ENCODE data around the gene FRA10AC1. TPM values are rescaled to one million over a fixed set of nuclear protein-coding genes. Genes with fewer than 3 reads are reported as not detected.

The FRA10AC1 gene
- total and polyA plus RNA-seq, 10 of the 15 experiments (the other 5 are each of a cell fraction or from before 2014, with no cell fraction given) = 5.3 to 18.1 (median 9.9) TPM

GRCh38 chr10:93722550-93722949, 20.2 kb upstream of the FRA10AC1 start (continued):
- TF ChIP-seq SP1 (IDR thresholded peaks at IDR 0.05; ENCODE audit: low read depth, low read length) = no peak
- no peak for TF ChIP-seq RB1 (IDR thresholded peaks at IDR 0.05; ENCODE audit: borderline replicate concordance)
- no peak for TF ChIP-seq LARP7 (IDR thresholded peaks at IDR 0.05)

DNA sequence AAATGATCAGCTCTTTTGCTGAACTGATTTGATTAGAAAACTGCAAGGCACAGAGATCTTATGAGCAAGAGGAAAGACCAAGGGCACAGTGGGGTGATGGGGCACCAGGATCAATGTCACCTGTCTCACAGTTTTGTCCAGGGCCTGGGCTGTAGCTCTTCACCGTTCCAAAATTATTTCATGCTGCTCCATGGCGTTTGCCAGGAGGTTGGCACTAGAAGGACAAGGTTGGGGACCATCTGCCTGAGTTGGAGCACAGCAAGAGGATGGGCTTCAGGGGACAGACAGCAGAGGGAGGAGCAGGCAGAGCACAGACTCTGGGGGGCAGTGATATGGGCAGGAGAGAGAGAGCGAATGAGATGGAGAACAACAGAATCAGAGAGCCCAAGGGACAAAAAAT, 17.5 kb upstream of the FRA10AC1 start:
- 81% methylated on average over 3 of the region's 3 CpGs for WGBS (ENCODE audit: insufficient coverage, insufficient replicate concordance, low lambda C conversion rate, missing lambda C conversion rate)
- H3K79me2 ChIP-seq (ENCODE audit: control insufficient read depth, insufficient read depth, low read length) = no peaks in the 10 kb centered on the region
- in situ Hi-C loops (cut with MboI) = no loop called here
- H3K27me3 ChIP-seq (replicated peaks in 1 of 2; ENCODE audit: control insufficient read depth in 2 of 2, insufficient read depth in 2 of 2, low read length in 1 of 2) = no peaks in the 10 kb centered on the region
- no peaks in the 10 kb centered on the region for H3K9me3 ChIP-seq (replicated peaks; ENCODE audit: control insufficient read depth, insufficient read depth, low read length)
- H3K4me3 ChIP-seq = no peak overlapping the region
- ATAC-seq = no peak
- no peak overlapping the region for H3K27ac ChIP-seq (ENCODE audit: control insufficient read depth, insufficient read depth)
- no peak overlapping the region for H2AFZ ChIP-seq (ENCODE audit: control insufficient read depth, low read depth, low read length)
- SMC1A ChIA-PET (ENCODE audit: uncharacterized antibody, unreplicated experiment) = interaction anchor here (1.1 to 5.1 kb wide), 5 partner anchors 13 to 27 kb away, joined by 3 to 24 read pairs (median 4); partner anchors contain the start of gene FRA10AC1
- FAIRE-seq = no peak
- BruUV-seq (replicated peaks) = no TSS peak
- intact Hi-C loops (cut with micrococcal nuclease; ENCODE audit: unreplicated experiment) = no loop called here
- no peak for DNase-seq (ENCODE audit: low read depth, low spot score)
- RAD21 ChIA-PET (ENCODE audit: unreplicated experiment) = interaction anchor here (1.3 to 2.6 kb wide), 2 partner anchors 17 to 23 kb away, joined by 6 to 15 read pairs; partner anchors contain the start of gene FRA10AC1
- H3K4me1 ChIP-seq (ENCODE audit: control insufficient read depth, insufficient read depth, low read length) = peaks cover 29% of the 10 kb centered on the region
- no peak overlapping the region for H3K4me2 ChIP-seq (ENCODE audit: control insufficient read depth, insufficient read depth)
- no peak overlapping the region for H3K9ac ChIP-seq (ENCODE audit: control insufficient read depth, insufficient read depth, low read length)
- CTCF ChIA-PET = interaction anchor here (1.0 to 1.8 kb wide), 3 partner anchors 14 to 25 kb away, joined by 3 to 16 read pairs (median 4); partner anchors contain the start of gene FRA10AC1
- no peaks in the 10 kb centered on the region for H3K36me3 ChIP-seq (ENCODE audit: control insufficient read depth in 2 of 2, insufficient read depth in 2 of 2, low read length in 1 of 2)
- POLR2A ChIA-PET = interaction anchor here (1.1 to 1.2 kb wide), 2 partner anchors 13 to 819 kb away, joined by 3 to 6 read pairs; no protein-coding TSS in a partner anchor
- no peaks in the 10 kb centered on the region for H4K20me1 ChIP-seq (ENCODE audit: control insufficient read depth, insufficient read depth)
- no peak for TF ChIP-seq LARP7 (IDR thresholded peaks at IDR 0.05)
- no peak for TF ChIP-seq SUZ12 (IDR thresholded peaks at IDR 0.05; ENCODE audit: unreplicated experiment)
- TF ChIP-seq IKZF1 (conservative IDR thresholded peaks at IDR 0.05) = no peak
- no peak for TF ChIP-seq ZBTB40 (IDR thresholded peaks at IDR 0.05; ENCODE audit: borderline replicate concordance)
- TF ChIP-seq, protein P1, sequence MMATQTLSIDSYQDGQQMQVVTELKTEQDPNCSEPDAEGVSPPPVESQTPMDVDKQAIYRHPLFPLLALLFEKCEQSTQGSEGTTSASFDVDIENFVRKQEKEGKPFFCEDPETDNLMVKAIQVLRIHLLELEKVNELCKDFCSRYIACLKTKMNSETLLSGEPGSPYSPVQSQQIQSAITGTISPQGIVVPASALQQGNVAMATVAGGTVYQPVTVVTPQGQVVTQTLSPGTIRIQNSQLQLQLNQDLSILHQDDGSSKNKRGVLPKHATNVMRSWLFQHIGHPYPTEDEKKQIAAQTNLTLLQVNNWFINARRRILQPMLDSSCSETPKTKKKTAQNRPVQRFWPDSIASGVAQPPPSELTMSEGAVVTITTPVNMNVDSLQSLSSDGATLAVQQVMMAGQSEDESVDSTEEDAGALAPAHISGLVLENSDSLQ (IDR thresholded peaks at IDR 0.05) = no peak
- no peak for TF ChIP-seq BMI1 (IDR thresholded peaks at IDR 0.05; ENCODE audit: borderline replicate concordance)
- no peak for TF ChIP-seq FOS (IDR thresholded peaks at IDR 0.05; ENCODE audit: borderline replicate concordance, extremely low read depth, insufficient read length)
- no peak for TF ChIP-seq RAD51 (IDR thresholded peaks at IDR 0.05)
- no peak for TF ChIP-seq SIN3A (IDR thresholded peaks at IDR 0.05; ENCODE audit: low read depth, low read length)
- no peak for TF ChIP-seq HDGF (IDR thresholded peaks at IDR 0.05)
- no peak for TF ChIP-seq NR2C2 (IDR thresholded peaks at IDR 0.05; ENCODE audit: borderline replicate concordance, control insufficient read depth, insufficient read length, low read depth)
- TF ChIP-seq E2F4 (IDR thresholded peaks at IDR 0.05; ENCODE audit: low read depth, low read length) = no peak
- no peak for TF ChIP-seq KDM1A (IDR thresholded peaks at IDR 0.05; ENCODE audit: borderline replicate concordance)
- TF ChIP-seq YBX1 (IDR thresholded peaks at IDR 0.05) = no peak
- TF ChIP-seq SUPT20H (IDR thresholded peaks at IDR 0.05; ENCODE audit: borderline replicate concordance, control insufficient read depth, low read depth, low read length) = no peak
- no peak for TF ChIP-seq GABPA (IDR thresholded peaks at IDR 0.05; ENCODE audit: low read depth)
- no peak for TF ChIP-seq ZNF207 (IDR thresholded peaks at IDR 0.05; ENCODE audit: borderline replicate concordance)
